IMR-90 (cell line): ENCODE results near the gene RBMY1E. TPM values are rescaled to one million over a fixed set of nuclear protein-coding genes. Genes with fewer than 3 reads are reported as not detected.
"Not testable (repeated sequence)": the region's sequence is repeated elsewhere in the genome, so short reads cannot be mapped to it uniquely, and the experiment has no call there.

Experiments used
- ATAC-seq: fragments of 200-7000 bp; cut with Tn5 transposase; 2 replicates; pipeline ENCODE4 v1.9.1; 2020; ENCODE audit warnings: low read depth, mild to moderate bottlenecking, moderate library complexity
- Bru-seq: library from RNA; stranded (reverse); fragments of 400-500 nt; gene quantifications from one replicate; lab custom pipeline; 2021; lab: Mats Ljungman, UMichigan
- BruChase-seq, 2 experiments: library from RNA; stranded (reverse); fragments of 400-500 nt; gene quantifications; one replicate each; lab custom pipeline; 2021; lab: Mats Ljungman, UMichigan
- BruUV-seq: library from RNA; stranded (reverse); fragments of 400-500 nt; replicated peaks from 2 replicates; lab custom pipeline; 2021; lab: Mats Ljungman, UMichigan
- CTCF ChIA-PET: fragments of 300-600 bp; formaldehyde crosslinking; extraction: SDS; loops from one replicate; lab custom pipeline; 2021; ENCODE audit warnings: antibody characterized with exemption; lab: Yijun Ruan, JAX
- POLR2A ChIA-PET: fragments of 300-600 bp; sonication (Branson Sonifier 250); formaldehyde crosslinking; loops from one replicate; lab custom pipeline; 2022; ENCODE audit warnings: antibody characterized with exemption; ENCODE audit not compliant: unreplicated experiment; lab: Charles Lee
- DNase-seq: peaks from one replicate; pipeline ENCODE4 v3.0.0; 2013
- H2AFZ ChIP-seq: replicated peaks from 2 replicates; pipeline ENCODE3; 2013; ENCODE audit warnings: low read length, mild to moderate bottlenecking; ENCODE audit not compliant: poor library complexity
- H2AK5ac ChIP-seq: 2 replicates; pipeline ENCODE4 v1.6.1; 2013; ENCODE audit warnings: low read depth, low read length, inconsistent platforms
- H2AK9ac ChIP-seq: replicated peaks from 2 replicates; pipeline ENCODE3; 2013; ENCODE audit warnings: mild to moderate bottlenecking, low read depth, low read length, moderate library complexity; ENCODE audit not compliant: poor library complexity
- H2BK120ac ChIP-seq: 2 replicates; pipeline ENCODE4 v1.6.1; 2013; ENCODE audit warnings: low read depth, low read length, inconsistent platforms
- H2BK15ac ChIP-seq: 3 replicates; pipeline ENCODE4 v1.6.1; 2013; ENCODE audit warnings: low read depth, low read length, inconsistent platforms
- H2BK20ac ChIP-seq: 2 replicates; pipeline ENCODE4 v1.6.1; 2013; ENCODE audit warnings: low read depth, mild to moderate bottlenecking, inconsistent platforms, low read length, moderate library complexity
- H2BK5ac ChIP-seq: 2 replicates; pipeline ENCODE4 v1.6.1; 2013; ENCODE audit warnings: mild to moderate bottlenecking, low read depth, low read length, inconsistent platforms; ENCODE audit not compliant: poor library complexity, severe bottlenecking
- H3K14ac ChIP-seq: replicated peaks from 2 replicates; pipeline ENCODE4 v1.6.1; 2013; ENCODE audit warnings: low read depth, low read length, inconsistent platforms
- H3K18ac ChIP-seq: 2 replicates; pipeline ENCODE4 v1.6.1; 2013; ENCODE audit warnings: low read depth, low read length, control low read depth
- H3K23ac ChIP-seq: 2 replicates; pipeline ENCODE4 v1.6.1; 2013; ENCODE audit warnings: low read depth, low read length, inconsistent platforms
- H3K27ac ChIP-seq: 2 replicates; pipeline ENCODE4 v1.5.1; 2013; ENCODE audit warnings: mild to moderate bottlenecking, control low read depth, low read length; ENCODE audit not compliant: insufficient read depth
- H3K27me3 ChIP-seq: 2 replicates; pipeline ENCODE4 v1.6.1; 2013; ENCODE audit warnings: low read length; ENCODE audit not compliant: control insufficient read depth, insufficient read depth
- H3K36me3 ChIP-seq: 2 replicates; pipeline ENCODE4 v1.6.1; 2013; ENCODE audit warnings: low read length, mixed read lengths; ENCODE audit not compliant: control insufficient read depth, insufficient read depth
- H3K4ac ChIP-seq: 2 replicates; pipeline ENCODE4 v1.6.1; 2013; ENCODE audit warnings: low read depth, low read length, inconsistent platforms
- H3K4me1 ChIP-seq: 2 replicates; pipeline ENCODE4 v1.6.1; 2013; ENCODE audit warnings: low read length, mixed read lengths; ENCODE audit not compliant: control insufficient read depth, insufficient read depth
- H3K4me2 ChIP-seq: 2 replicates; pipeline ENCODE4 v1.6.1; 2013; ENCODE audit warnings: low read depth, mild to moderate bottlenecking, control low read depth, low read length, moderate library complexity
- H3K4me3 ChIP-seq: 2 replicates; pipeline ENCODE4 v1.5.1; 2013; ENCODE audit warnings: low read depth, mild to moderate bottlenecking, control low read depth, low read length, moderate library complexity; ENCODE audit not compliant: insufficient read depth
- H3K56ac ChIP-seq: 2 replicates; pipeline ENCODE4 v1.6.1; 2013; ENCODE audit warnings: low read length, inconsistent platforms; ENCODE audit not compliant: insufficient read depth; ENCODE audit errors: extremely low read depth
- H3K79me1 ChIP-seq, 2 experiments: 2 replicates each; pipeline ENCODE4 v1.6.1; 2013; ENCODE audit warnings: low read length in 2 of 2, inconsistent platforms in 1 of 2, low read depth in 1 of 2
- H3K9ac ChIP-seq: 2 replicates; pipeline ENCODE4 v1.6.1; 2013; ENCODE audit warnings: low read depth, low read length, control low read depth
- H3K9me1 ChIP-seq: 2 replicates; pipeline ENCODE4 v1.6.1; 2013; ENCODE audit warnings: low read length, inconsistent platforms; ENCODE audit not compliant: insufficient read depth
- H3K9me3 ChIP-seq: 2 replicates; pipeline ENCODE4 v1.6.1; 2013; ENCODE audit warnings: low read length; ENCODE audit not compliant: control insufficient read depth, insufficient read depth
- H4K20me1 ChIP-seq: 2 replicates; pipeline ENCODE4 v1.6.1; 2013; ENCODE audit warnings: low read length, inconsistent platforms; ENCODE audit not compliant: insufficient read depth
- H4K5ac ChIP-seq: 2 replicates; pipeline ENCODE4 v1.6.1; 2013; ENCODE audit warnings: mild to moderate bottlenecking, low read depth, low read length, control low read depth
- H4K8ac ChIP-seq, 2 experiments: 2 replicates each; pipeline ENCODE4 v1.6.1; 2013; ENCODE audit warnings: low read depth in 2 of 2, low read length in 2 of 2, control low read depth in 1 of 2, inconsistent platforms in 1 of 2
- H4K91ac ChIP-seq: 2 replicates; pipeline ENCODE4 v1.6.1; 2013; ENCODE audit warnings: low read depth, low read length, inconsistent platforms; ENCODE audit not compliant: insufficient read depth
- WGBS, 2 experiments: methylation state at CpG; one replicate each; pipeline versions ENCODE4 v1.1.5 to v1.1.7; 2013; ENCODE audit warnings: missing lambda C conversion rate in 2 of 2; ENCODE audit not compliant: insufficient read length in 1 of 2; ENCODE audit errors: extremely low coverage in 2 of 2; 5-methylcytosine and 5-hydroxymethylcytosine counted together
- dilution Hi-C: fragments of 300-500 bp; cut with HindIII; formaldehyde crosslinking; loops from one replicate; pipeline ENCODE4 v1.14.3; 2018; ENCODE audit warnings: low sequenced_read_pairs; ENCODE audit not compliant: unreplicated experiment
- in situ Hi-C: fragments of 300-500 bp; cut with MboI; formaldehyde crosslinking; loops from 3 replicates; pipeline ENCODE4 v1.14.3; 2019; ENCODE audit warnings: low sequenced_read_pairs, inconsistent platforms, mixed read lengths
- intact Hi-C: fragments of 100-400 bp; cut with micrococcal nuclease; formaldehyde crosslinking; loops from 2 replicates; pipeline ENCODE4 v1.10.0; 2022
- long read RNA-seq: library from polyadenylated mRNA; unstranded; transcript quantifications from one replicate; pipeline ENCODE4 v2.0.0, GENCODE V29; 2021; ENCODE audit not compliant: unreplicated experiment
- polyA plus RNA-seq, 3 experiments: library from polyadenylated mRNA; depleted of rRNA; stranded (reverse); fragments of >200 nt; gene quantifications; 2 replicates each; pipeline ENCODE4 v1.2.3, GENCODE V29; 2012; ENCODE audit warnings: low replicate concordance in 1 of 3
- total RNA-seq: library from RNA; depleted of rRNA; stranded (reverse); fragments of >200 nt; gene quantifications from 2 replicates; pipeline ENCODE4 v1.2.3, GENCODE V29; 2012; rRNA removed

RBMY1E gene
- total RNA-seq (not detected in 2 replicates), polyA plus RNA-seq (2012; rRNA removed) (not detected in 2 replicates), Bru-seq, nascent RNA (not detected), BruChase-seq, experiment 1, labeled RNA remaining after a 6-hour chase (not detected), BruChase-seq, experiment 2, labeled RNA remaining after a 2-hour chase (not detected)
- polyA plus RNA-seq (2012; cell fraction: cytosol; rRNA removed) = not detected in 2 replicates
- not detected in 2 replicates for polyA plus RNA-seq (2012; cell fraction: nucleus; rRNA removed; ENCODE audit: low replicate concordance)
- long read RNA-seq = 0 reads

GRCh38 chrY:21917932-21918331 is at the start of gene RBMY1E:
TSS of gene RBMY1E (minus strand) at chrY:21918032. CDS start at chrY:21916054, 1,978 bp downstream.
- POLR2A ChIA-PET, intact Hi-C loops, H3K4me2 ChIP-seq, H2AFZ ChIP-seq, H3K4ac ChIP-seq, H3K36me3 ChIP-seq, H3K79me1 ChIP-seq, H2BK15ac ChIP-seq, H3K56ac ChIP-seq, CTCF ChIA-PET, H3K4me1 ChIP-seq, H4K20me1 ChIP-seq, H3K23ac ChIP-seq, H4K5ac ChIP-seq, H2AK9ac ChIP-seq, H2BK5ac ChIP-seq, H2BK20ac ChIP-seq, H3K27me3 ChIP-seq, H3K4me3 ChIP-seq, H3K9ac ChIP-seq, H3K14ac ChIP-seq, H3K18ac ChIP-seq, H2BK120ac ChIP-seq, H4K8ac ChIP-seq, ATAC-seq, BruUV-seq, H3K9me3 ChIP-seq, in situ Hi-C loops, H3K27ac ChIP-seq, DNase-seq, H3K9me1 ChIP-seq, dilution Hi-C loops, H2AK5ac ChIP-seq, H4K91ac ChIP-seq: not testable (repeated sequence)
- no CpG with 5 or more reads among the region's 29 CpGs for WGBS, 2 experiments

- H3K79me1 ChIP-seq, H3K18ac ChIP-seq, H2AK9ac ChIP-seq, H4K20me1 ChIP-seq, H3K4ac ChIP-seq, H3K14ac ChIP-seq, intact Hi-C loops, BruUV-seq, H3K27me3 ChIP-seq, CTCF ChIA-PET, H4K8ac ChIP-seq, H4K5ac ChIP-seq, H2BK20ac ChIP-seq, H3K9ac ChIP-seq, dilution Hi-C loops, H2BK120ac ChIP-seq, POLR2A ChIA-PET, ATAC-seq, H2BK15ac ChIP-seq, H3K4me2 ChIP-seq, H3K27ac ChIP-seq, H3K36me3 ChIP-seq, H2AFZ ChIP-seq, H2BK5ac ChIP-seq, H3K56ac ChIP-seq, H3K4me1 ChIP-seq, DNase-seq, H3K4me3 ChIP-seq, H3K9me1 ChIP-seq, H3K23ac ChIP-seq, in situ Hi-C loops, H3K9me3 ChIP-seq, H2AK5ac ChIP-seq, H4K91ac ChIP-seq: not testable (repeated sequence)
- no CpG with 5 or more reads among the region's 28 CpGs for WGBS, 2 experiments
These were observed 23.4 kb downstream of the RBMY1E start, which contains the start of gene RBMY1D for GRCh38 chrY:21894426-21894825. TSS of gene RBMY1D (minus strand) at chrY:21894526. CDS start at chrY:21892513, 2,013 bp downstream.
